GM18867 (cell line): ENCODE measurements around the gene ABCB6.
"Not testable (repeated sequence)": the region's sequence is repeated elsewhere in the genome, so short reads cannot be mapped to it uniquely, and the experiment has no call there.

Source experiments
- ATAC-seq: cut with Tn5 transposase; IDR thresholded peaks from one replicate; pipeline ENCODE4 v1.9.1; 2021; ENCODE audit warnings: mild to moderate bottlenecking, moderate library complexity; ENCODE audit not compliant: unreplicated experiment

Gene ABCB6

DNA sequence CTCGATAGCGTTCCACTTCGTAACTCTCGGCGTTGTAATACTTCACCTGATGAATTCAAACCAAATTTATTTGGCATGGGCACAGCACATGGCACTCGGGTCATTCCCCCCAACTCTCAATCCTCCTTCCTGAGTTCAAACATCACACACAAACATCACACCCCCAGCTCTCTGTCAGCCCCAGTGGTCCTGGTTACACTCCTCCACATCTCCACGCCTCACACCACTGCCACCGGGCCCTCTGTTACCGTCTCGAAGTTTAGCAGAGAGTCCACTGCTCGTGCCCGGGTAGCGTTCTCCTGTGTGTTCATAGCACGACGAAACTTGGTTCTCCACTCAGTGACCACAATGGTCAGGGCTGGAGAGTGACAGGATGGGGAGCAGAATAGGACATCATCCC, 4.6 kb downstream of the ABCB6 start:
- ATAC-seq: no peak

DNA sequence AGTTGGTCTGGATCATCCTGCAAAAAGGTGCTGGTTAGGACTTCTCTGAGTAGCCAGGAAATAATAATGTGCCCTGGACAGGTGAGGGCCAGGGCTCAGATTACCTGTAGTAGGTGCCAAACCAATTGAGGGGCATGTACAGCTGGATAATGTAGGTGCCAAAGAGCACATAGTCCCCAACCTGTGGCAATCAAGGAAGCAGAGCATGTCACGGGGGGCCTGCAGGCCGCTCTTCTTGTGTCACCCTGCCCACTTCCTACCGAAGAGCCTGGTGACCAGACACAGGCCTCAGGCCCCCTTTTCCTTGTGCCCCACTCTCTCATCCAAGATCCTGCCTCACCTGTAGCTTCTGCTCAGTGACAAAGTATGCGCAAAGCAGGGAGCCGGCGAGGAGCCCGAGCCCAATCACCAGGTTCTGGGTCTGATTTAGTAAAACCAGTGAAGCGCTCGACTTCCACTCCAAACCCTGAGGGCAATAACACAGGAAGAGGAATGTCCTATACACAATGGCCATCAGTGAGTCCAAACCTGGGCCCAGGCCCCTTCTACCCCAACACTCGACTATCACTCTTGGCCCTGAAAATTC, 5.2 kb downstream of the ABCB6 start:
- ATAC-seq: no peak

DNA sequence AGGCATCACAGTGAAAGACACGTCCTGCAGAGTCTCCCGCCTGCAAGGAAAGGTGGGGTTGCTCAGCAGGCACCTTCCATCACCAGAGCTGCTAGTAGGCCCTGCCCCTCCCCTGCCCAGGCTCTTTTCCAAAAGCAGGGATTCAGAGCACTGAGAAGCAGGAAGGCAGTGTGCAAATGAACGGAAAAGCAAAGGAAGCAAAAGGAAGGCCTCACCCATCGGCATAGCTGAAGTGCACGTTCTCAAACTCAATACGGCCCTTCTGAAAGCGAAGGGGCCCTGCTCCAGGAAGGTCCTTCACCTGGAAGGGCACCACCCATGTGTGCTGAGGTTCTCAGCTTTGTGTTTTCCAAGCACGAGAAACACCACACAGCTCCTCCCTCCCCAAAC, 5.7 kb downstream of the ABCB6 start:
- no peak for ATAC-seq

DNA sequence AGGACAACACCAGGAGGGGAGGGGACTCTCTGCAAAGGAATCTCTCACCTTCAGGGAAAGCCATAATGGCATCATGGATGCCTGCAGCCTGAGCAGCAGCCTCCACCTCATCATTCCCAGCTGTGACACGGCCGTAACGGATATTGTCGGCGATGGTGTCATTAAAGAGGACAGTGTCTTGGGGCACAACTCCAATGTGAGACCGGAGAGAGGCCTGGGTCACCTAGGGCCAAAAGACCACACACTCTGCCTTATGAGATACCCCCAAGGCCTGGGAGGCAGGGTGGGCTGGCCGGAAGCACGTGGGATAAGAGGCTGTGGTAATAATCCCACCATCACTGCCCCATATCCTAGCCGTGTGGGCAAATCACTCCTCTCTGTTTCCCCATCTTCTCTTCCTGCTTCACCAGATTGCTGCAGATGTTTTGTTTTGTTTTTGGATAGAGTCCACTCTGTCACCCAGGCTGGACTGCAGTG, 7.8 kb downstream of the ABCB6 start:
- ATAC-seq: no peak

DNA sequence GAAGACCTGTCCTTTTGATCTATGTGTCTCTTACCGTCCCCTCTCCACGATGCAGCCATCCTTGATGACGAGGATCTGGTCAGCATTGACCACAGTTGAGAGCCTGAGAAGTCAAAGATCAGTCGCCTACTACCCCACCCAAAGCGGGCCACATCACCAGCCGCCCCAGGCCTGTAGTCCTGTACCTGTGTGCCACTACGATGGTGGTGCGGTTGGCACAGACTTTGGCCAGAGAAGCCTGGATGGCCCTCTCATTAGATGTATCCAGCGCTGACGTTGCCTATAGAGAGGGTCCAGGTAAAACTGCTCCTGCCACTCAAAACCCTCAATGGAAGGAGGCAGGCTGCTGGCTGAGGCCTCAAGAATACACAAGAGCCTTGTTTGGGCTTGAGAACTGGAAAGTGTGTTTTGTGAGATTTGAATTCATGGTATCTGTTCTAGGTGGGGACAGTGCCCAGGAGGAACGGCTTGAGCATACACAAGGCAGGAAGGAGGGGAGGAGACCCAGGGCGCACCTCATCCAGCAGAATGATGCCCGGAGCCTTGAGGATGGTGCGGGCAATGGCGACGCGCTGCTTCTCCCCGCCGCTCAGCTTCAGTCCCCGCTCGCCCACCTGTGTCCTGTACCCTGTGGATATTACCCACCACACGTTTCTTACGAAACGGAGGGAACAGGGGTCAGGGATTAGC, 8.4 kb downstream of the ABCB6 start:
- ATAC-seq: no peak

DNA sequence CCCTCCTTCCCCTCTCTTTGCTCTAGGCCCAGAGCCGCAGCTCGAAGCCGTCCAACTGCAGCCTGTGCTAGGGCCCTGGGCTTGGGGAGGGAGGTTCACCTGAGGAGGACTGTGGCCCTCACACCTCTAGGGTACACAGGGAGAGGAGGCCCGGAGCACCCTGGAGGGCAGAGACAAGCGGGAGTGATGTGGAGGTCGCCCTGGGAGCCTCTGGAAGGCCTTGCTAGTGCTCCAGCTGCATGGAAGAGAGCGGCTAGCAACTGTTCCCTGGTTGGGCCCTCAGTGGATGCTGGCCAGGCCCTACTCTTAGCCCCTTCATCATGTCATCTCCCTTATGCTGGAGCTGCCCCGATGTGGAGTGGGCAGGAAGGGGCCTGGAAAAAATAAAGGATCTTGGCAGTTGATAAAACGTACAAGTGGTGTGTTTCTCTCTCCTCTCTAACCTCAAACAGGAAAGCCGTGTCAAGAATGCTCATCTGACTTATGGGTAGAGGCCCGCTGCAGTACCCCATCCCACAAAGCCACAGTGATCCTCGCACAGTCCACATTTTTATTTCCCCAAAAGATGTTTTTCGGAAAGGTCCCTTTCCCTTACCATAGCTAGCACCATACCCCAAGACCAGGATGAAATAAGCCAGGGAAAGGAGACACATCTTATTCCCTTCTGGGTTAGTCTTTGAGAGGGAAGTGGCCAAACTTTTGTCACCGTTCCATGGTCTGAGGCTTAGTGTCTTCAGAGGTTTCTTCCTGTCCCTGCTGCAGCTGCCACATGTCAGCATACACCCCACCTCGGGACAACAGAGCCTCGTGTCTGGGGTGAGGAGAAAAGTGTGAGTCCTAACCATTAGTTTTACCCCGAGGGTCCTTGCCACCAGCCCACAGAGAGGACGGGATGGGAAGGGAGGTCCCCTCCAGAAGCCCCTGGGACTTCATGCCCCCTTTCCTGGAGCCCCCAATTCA, 9.2 kb downstream of the ABCB6 start:
- ATAC-seq: no peak

DNA sequence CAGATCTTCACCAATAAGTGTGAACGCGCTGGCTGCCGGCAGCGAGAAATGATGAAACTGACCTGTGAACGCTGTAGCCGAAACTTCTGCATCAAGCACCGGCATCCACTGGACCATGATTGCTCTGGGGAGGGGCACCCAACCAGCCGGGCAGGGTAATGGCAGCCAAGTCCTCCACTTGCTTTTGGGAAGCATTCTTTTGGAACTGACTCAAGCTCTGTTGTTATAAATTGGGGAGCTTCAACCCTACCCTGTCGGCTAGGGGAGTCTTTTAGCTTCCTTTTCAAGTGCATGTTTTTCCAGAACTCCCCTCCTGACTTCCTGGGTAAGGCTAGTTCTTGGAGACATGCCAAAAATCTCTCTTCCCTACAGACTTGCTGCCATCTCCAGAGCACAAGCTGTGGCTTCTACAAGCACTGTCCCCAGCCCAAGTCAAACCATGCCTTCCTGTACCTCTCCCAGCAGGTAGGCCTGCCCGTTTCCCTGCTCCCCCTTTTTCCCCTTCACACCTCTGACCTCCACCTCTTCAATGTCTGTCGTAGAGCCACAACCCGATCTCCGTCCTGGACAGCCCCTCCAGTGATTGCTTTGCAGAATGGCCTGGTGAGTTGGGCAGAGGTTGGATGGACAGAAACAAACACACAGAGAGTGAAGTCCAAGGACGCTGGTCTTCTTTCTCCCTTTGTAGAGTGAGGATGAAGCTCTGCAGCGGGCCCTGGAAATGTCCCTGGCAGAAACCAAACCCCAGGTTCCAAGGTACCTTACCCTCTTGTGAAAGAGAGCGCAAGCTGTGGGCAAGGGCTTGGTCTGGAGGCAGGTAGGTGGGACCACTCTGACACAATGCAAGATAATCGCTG, 10.6 kb downstream of the ABCB6 start:
- no peak for ATAC-seq

DNA sequence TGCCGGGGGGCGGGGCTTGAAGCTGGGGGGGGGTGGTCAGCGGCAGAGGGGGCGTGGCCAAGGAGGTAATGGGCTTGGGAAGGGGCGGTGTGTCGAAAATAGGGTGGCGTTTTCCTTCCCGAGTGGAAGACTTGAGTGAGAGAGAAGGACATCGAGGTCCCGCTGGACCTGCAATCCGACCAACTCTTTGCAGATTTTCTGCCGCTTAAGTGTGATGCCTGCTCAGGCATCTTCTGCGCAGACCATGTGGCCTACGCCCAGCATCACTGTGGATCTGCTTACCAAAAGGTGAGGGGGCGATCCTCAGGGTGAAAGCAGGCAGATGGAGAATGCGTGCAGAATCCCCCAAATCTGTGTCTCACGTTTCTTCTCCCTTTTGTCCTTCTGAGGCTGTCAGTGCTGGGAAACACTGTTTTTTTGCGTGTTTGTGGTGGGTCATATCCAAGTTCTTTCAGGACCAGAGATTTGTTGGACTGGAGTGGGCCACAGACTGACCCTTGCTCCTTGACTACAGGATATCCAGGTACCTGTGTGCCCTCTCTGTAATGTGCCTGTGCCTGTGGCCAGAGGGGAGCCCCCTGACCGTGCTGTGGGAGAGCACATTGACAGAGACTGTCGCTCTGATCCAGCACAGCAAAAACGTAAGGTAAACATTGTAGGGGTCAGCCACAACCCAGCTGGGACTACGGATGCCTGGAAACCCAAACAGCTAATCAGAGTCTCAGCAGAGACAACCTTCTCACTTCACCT, 11.4 kb downstream of the ABCB6 start:
- ATAC-seq: no peak

DNA sequence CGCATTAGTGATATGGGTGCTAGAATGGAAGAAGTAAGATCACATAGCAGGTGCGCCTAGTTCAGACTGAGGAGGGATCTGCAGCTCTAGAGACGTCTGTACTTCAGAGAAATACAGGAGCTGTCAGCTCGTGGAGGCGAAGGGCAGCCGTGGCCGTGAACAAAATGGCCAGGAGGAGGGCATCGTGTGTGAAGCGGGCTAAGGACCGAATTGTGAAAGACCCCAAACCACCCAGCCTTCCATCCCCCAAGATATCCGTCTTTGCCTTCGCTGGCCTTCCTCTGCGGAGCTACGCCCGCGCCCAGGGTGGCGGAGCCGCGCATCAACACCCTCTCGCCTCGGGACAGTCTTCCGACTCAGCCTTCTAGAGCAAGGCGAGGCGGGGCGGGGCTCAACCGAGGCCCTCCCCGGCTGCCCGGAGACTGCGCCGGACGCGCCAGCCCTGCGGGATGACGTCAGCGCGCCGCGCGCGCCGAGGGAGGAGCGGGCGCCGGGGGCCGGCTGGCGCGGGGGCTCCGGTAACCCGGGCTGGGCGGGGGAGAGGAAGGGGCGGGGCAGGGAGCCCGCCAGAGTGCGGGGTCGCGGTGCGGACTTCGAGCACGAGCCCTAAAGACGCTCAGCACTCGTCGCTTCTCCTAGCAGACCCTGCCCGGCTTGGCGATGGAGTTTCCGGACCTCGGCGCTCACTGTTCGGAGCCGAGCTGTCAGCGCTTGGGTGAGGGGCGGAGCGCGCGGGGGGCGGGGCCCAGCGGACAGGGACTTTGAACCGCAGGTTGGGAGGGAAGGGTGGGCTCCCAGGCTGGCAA, 12.2 kb downstream of the ABCB6 start, which contains the start of gene ZFAND2B:
TSS of gene ZFAND2B (plus strand) at position 455 of the 806 bp plus-strand sequence. CDS start at position 661, 206 bp downstream.
- ATAC-seq: peak; percentile 96

DNA sequence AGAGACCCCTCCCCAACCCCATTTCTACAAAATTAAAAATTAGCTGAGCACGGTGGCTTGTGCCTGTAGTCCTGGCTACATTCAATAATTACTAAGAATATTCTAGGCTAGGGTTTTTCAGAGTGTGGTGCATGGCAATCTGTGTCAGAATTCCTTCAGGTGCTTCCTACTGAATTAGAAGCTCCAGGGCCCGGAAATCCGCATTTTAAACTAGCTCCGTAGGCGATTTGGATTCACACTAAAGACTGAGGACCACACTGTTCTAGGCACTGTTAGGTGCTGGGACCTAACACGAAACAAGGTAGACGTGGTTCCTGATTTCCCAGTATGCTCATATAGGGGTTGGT, 12.8 kb downstream of the ABCB6 start:
- no peak for ATAC-seq

DNA sequence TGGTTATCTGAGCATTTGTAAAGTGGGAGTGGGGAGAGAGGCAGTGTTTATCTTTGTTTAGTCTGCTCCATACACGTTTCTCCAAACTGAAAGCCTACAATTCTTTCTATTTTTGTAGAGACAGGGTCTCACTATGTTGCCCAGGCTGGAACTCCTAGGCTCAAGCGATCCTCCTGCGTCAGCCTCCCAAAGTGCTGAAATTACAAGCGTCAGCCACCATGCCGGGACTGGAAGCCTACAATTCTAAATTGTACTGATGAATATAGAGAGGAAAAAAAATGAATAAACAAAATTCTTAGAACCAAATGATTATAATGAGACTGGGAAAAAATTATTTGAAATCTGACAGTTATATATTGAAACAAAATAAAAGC, 13.6 kb downstream of the ABCB6 start:
- no peak for ATAC-seq

DNA sequence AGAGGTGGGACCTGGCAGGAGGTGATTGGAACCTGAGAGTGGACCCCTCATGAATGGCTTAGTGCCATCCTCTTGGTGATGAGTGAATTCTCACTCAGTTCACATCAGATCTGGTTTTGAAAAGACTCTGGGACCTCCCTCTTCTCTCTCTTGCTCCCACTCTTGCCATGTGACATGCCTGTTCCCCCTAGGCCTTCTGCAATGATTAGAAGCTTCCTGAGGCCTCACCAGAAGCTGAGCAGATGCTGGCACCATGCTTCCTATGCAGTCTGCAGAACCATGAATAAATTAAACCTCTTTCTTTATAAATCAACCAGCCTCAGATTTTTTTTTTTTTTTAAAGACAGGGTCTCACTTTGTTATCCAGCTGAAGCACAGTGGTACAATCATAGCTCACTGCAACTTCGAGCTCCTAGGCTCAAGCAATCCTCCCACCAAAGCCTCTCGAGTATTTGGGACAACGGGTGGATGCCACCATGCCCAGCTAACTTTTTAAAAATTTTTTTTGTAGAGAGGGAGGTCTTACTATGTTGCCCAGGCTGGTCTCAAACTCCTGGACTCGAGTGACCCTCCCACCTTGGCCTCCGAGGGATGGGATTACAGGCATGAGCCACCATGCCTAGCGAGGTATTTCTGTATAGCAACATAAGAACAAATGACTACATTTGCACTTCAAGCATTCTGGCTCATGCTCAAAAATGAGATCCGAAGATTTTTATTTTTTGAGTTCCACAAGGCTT, 14.2 kb downstream of the ABCB6 start:
- ATAC-seq: no peak

DNA sequence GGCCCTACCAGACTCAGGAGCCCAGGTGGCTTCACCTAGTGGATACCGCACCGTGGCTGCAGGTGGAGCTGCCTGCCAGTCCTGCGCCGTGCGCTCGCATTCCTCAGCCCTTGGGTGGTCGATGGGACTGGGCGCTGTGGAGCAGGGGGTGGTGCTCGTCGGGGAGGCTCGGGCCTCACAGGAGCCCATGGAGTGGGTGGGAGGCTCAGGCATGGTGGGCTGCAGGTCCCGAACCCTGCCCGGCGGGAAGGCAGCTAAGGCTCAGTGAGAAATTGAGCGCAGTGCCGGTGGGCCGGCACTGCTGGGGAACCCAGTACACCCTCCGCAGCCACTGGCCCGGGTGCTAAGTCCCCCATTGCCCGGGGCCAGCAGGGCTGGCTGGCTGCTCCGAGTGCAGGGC, 17.4 kb downstream of the ABCB6 start:
- ATAC-seq: not testable (repeated sequence)

DNA sequence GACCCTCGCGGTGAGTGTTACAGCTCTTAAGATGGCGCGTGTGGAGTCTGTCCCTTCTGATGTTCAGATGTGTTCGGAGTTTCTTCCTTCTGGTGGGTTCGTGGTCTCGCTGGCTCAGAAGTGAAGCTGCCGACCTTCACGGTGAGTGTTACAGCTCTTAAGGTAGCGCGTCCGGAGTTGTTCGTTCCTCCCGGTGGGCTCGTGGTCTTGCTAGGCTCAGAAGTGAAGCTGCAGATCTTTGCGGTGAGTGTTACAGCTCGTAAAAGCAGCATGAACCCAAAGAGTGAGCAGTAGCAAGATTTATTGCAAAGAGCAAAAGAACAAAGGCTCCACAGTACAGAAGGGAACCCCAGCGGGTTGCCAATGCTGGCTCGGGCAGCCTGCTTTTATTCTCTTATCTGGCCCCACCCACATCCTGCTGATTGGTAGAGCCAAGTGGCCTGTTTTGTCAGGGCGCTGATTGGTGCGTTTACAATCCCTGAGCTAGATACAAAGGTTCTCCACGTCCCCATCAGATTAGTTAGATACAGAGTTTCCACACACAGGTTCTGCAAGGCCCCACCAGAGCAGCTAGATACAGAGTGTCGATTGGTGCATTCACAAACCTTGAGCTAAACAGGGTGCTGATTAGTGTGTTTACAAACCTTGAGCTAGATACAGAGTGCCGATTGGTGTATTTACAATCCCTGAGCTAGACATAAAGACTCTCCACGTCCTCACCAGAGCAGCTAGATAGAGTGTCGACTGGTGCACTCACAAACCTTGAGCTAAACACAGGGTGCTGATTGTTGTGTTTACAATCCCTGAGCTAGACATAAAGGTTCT, 18.0 kb downstream of the ABCB6 start:
- ATAC-seq: not testable (repeated sequence)

DNA sequence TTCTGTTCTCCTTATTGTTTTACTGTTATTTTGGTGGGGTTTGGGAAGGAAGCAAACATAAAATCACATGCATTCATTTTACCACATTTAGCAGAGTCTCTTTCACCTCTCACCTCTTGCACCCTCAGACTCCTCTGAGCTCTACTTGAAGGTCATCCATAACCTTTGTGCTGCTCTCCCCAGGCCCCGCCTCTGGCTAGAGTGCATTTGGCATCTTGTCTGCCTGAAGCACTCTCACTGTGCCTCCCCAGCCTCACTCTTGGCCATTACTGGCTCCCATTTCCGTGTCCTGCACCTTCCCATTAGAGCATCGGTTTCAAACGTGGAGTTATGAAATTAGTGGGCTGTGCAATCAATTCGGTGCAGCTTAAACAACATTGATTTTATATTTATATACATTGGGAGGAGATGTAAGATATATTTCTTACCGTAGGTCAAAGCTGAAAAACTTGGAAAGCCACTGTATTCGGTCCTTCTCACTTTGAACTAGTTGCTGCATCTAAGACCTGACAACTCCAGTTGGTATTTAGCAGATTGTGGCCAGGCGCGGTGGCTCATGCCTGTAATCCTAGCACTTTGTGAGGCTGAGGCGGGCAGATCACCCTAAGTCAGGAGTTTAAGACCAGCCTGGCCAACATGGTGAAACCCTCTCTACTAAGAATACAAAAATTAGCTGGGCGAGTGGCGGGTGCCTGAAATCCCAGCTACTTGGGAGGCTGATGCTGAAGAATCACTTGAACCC, 19.1 kb downstream of the ABCB6 start:
- ATAC-seq: no peak

DNA sequence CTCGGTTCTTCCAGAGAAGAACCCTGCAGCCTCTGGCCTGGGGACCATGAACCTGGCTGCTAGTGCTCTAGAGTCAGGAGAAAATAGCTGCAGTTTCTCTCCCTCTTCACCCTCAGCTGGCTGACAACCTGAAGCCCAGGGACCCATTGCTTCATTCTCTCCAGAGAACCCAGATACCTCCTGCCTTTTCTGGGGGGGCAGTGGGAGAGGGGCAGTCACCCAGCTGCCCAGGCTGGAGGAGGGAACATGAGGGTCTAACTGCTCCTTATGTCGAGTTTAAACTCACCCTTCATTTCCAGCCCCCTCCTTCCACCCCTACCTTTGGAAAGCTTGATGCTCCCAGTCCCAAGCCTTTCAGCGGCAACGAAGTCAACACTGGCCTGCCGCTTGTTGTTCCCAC, 19.8 kb downstream of the ABCB6 start:
- no peak for ATAC-seq

DNA sequence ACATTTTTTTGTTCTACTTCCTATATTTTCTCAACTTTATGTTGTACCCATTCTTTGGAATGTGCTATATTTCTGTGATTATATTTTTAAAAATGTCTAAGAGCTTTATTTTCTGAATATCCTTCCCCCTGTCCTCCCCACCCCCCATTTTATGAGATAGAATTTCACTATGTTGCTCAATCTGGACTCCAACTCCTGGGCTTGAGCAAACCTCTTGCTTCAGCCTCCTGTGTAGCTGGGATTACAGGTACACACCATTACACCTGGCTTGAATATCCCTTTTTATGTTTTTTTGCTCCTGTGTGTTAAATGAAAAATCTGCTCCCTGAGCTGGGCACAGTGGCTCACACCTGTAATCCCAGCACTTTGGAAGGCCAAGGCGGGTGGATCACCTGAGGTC, 21.4 kb downstream of the ABCB6 start:
- ATAC-seq: no peak
